CD4-positive, alpha-beta T cell (primary cell): ENCODE data around the gene ADAMTS18. TPM values are rescaled to one million over a fixed set of nuclear protein-coding genes. Genes with fewer than 3 reads are reported as not detected.

Experiments used
- ATAC-seq: fragments of 200-7000 bp; cut with Tn5 transposase; one replicate; pipeline ENCODE4 v1.10.0; 2022; ENCODE audit warnings: mild to moderate bottlenecking; ENCODE audit not compliant: poor library complexity
- CTCF ChIA-PET: fragments of 350-600 bp; sonication (Branson Sonifier 250); formaldehyde crosslinking; loops from one replicate; lab custom pipeline; 2021; ENCODE audit warnings: antibody characterized with exemption, inconsistent platforms; lab: Charles Lee
- POLR2A ChIA-PET: fragments of 350-600 bp; sonication (Branson Sonifier 250); formaldehyde crosslinking; loops from one replicate; lab custom pipeline; 2021; ENCODE audit warnings: antibody characterized with exemption, inconsistent platforms; lab: Charles Lee
- DNase-seq, 14 experiments: peaks; one replicate each; pipeline ENCODE4 v3.0.0-alpha.2; 2013 to 2020; ENCODE audit warnings: mixed read lengths in 2 of 14
- H3K27ac ChIP-seq, 2 donors: one replicate each; pipeline versions ENCODE4 v1.5.1 to v1.7.0; 2013; ENCODE audit warnings: low read length in 2 of 2, low read depth in 1 of 2, mild to moderate bottlenecking in 1 of 2
- H3K27me3 ChIP-seq, 2 experiments: 1 replicate in 1 of 2; 2 replicates in 1 of 2; pipeline versions ENCODE4 v1.6.1 to v1.7.0; 2013; ENCODE audit warnings: low read length in 2 of 2, control low read depth in 1 of 2, mild to moderate bottlenecking in 1 of 2, moderate library complexity in 1 of 2; ENCODE audit not compliant: insufficient read depth in 2 of 2, control insufficient read depth in 1 of 2
- H3K36me3 ChIP-seq: one replicate; pipeline ENCODE4 v1.6.1; 2013; ENCODE audit warnings: low read length, control low read depth; ENCODE audit not compliant: insufficient read depth
- H3K4me1 ChIP-seq: one replicate; pipeline ENCODE4 v1.6.1; 2013; ENCODE audit warnings: low read length, control low read depth; ENCODE audit not compliant: insufficient read depth
- H3K4me3 ChIP-seq: one replicate; pipeline ENCODE4 v1.5.1; 2013; ENCODE audit warnings: mild to moderate bottlenecking, low read length, moderate library complexity
- H3K9me3 ChIP-seq, 2 experiments: 1 replicate in 1 of 2; 2 replicates in 1 of 2; pipeline versions ENCODE4 v1.6.1 to v1.7.0; 2013; ENCODE audit warnings: low read length in 2 of 2, mild to moderate bottlenecking in 2 of 2, control low read depth in 1 of 2, moderate library complexity in 1 of 2; ENCODE audit not compliant: control insufficient read depth in 1 of 2, insufficient read depth in 1 of 2
- H3K27ac Mint-ChIP-seq: one replicate; pipeline ENCODE4 v1.8.0; 2020; ENCODE audit warnings: mixed read lengths
- H3K27me3 Mint-ChIP-seq: one replicate; pipeline ENCODE4 v1.8.0; 2021; ENCODE audit warnings: mixed read lengths
- H3K36me3 Mint-ChIP-seq: one replicate; pipeline ENCODE4 v1.8.0; 2021; ENCODE audit warnings: low read depth, mixed read lengths
- H3K4me1 Mint-ChIP-seq: one replicate; pipeline ENCODE4 v1.8.0; 2021; ENCODE audit warnings: low read depth, mixed read lengths
- H3K4me3 Mint-ChIP-seq: one replicate; pipeline ENCODE4 v1.8.0; 2020; ENCODE audit warnings: mild to moderate bottlenecking, mixed read lengths
- H3K9me3 Mint-ChIP-seq: one replicate; pipeline ENCODE4 v1.8.0; 2020; ENCODE audit warnings: mixed read lengths
- intact Hi-C, 2 experiments: fragments of 100-400 bp; cut with DNase I in 1 of 2; cut with micrococcal nuclease in 1 of 2; formaldehyde crosslinking; loops; one replicate each; pipeline versions ENCODE4 v1.15.1 to v1.9.0; 2023 to 2025; cut with DNase I, micrococcal nuclease
- total RNA-seq, 174 experiments: library from RNA in 2 of 174; stranded (reverse) in 2 of 174; gene quantifications; one replicate each; pipeline ENCODE4 v1.2.3 and lab custom pipeline; 2021 to 2026
- TF ChIP-seq, protein P1 (sequence below): fragments of 200-600 bp; IDR thresholded peaks from one replicate; pipeline ENCODE4 v1.8.0; 2022; ENCODE audit warnings: antibody characterized with exemption, mild to moderate bottlenecking

ADAMTS18 gene
- total RNA-seq, 2 experiments from 2014 or later, result not detected

DNA sequence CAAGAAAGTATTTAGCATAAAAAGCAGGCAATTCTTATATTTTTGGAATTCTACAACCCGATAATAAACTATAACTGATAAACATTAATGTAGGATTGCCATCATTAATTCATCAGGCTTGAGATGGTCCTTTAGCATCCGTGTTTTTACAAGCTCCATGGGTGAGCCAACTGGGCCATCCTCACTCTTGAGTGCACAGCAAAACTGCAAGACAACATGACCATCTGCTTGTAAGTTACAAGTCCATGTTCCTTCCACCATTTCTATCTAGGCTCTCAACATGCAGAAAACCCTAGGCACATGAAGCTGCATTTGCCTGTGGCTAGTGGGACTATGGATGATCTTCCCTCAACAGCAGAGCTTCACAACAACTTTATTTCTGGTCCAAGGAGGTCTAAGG lies 40.1 kb downstream of the ADAMTS18 start:
- TF ChIP-seq, protein P1, sequence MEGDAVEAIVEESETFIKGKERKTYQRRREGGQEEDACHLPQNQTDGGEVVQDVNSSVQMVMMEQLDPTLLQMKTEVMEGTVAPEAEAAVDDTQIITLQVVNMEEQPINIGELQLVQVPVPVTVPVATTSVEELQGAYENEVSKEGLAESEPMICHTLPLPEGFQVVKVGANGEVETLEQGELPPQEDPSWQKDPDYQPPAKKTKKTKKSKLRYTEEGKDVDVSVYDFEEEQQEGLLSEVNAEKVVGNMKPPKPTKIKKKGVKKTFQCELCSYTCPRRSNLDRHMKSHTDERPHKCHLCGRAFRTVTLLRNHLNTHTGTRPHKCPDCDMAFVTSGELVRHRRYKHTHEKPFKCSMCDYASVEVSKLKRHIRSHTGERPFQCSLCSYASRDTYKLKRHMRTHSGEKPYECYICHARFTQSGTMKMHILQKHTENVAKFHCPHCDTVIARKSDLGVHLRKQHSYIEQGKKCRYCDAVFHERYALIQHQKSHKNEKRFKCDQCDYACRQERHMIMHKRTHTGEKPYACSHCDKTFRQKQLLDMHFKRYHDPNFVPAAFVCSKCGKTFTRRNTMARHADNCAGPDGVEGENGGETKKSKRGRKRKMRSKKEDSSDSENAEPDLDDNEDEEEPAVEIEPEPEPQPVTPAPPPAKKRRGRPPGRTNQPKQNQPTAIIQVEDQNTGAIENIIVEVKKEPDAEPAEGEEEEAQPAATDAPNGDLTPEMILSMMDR, result no peak
- H3K9me3 Mint-ChIP-seq, result peaks cover 1% of the 10 kb centered on the region

DNA sequence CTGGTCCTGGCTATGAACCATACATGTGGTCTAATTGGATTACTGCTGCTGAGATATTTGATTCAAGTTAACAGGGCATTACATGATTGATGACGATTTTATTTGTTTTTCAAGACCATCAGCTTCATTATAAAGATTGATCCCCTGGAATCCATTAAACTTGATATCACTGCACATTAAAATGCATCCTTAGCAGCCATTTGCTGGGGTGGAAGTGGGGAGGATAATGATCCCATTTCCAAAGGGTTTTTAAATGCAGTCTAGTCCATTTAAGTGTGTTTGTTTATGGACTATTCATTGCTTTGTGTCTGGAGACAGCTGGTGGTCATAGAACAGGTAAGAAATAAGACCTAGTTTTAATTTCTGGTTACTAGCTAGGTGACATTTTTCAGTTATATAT lies 40.9 kb downstream of the ADAMTS18 start:
- TF ChIP-seq, protein P1, result no peak
- Mint-ChIP-seq H3K4me3 (no peak overlapping the region), H3K4me1 (no peaks in the 10 kb centered on the region), H3K9me3 (peaks cover 4% of the 10 kb centered on the region), H3K27me3 (peaks cover 19% of the 10 kb centered on the region), H3K36me3 (no peaks in the 10 kb centered on the region), H3K27ac (no peak overlapping the region)
- H3K27ac ChIP-seq, result no peak overlapping the region
- ATAC-seq, result no peak
- H3K4me1 ChIP-seq, result no peaks in the 10 kb centered on the region
- DNase-seq, result no peak
- H3K4me3 ChIP-seq, result no peak overlapping the region
- H3K27me3 ChIP-seq, result no peaks in the 10 kb centered on the region
- ChIA-PET POLR2A (no interaction called here), CTCF (no interaction called here)
- H3K36me3 ChIP-seq, result no peaks in the 10 kb centered on the region
- intact Hi-C loops, result no loop called here
- no peaks in the 10 kb centered on the region for H3K9me3 ChIP-seq

More for the DNA sequence above, 40.1 kb downstream of the ADAMTS18 start:
- Histone ChIP-seq H3K4me3 (no peak overlapping the region), H3K27me3 (no peaks in the 10 kb centered on the region), H3K27ac (no peak overlapping the region), H3K4me1 (no peaks in the 10 kb centered on the region), H3K36me3 (no peaks in the 10 kb centered on the region), H3K9me3 (no peaks in the 10 kb centered on the region)
- ChIA-PET POLR2A (no interaction called here), CTCF (no interaction called here)
- DNase-seq (no peak), ATAC-seq (no peak)
- Mint-ChIP-seq H3K27me3 (peaks cover 22% of the 10 kb centered on the region), H3K36me3 (no peaks in the 10 kb centered on the region), H3K4me1 (no peaks in the 10 kb centered on the region), H3K4me3 (no peak overlapping the region), H3K27ac (no peak overlapping the region)
- intact Hi-C loops, result no loop called here

DNA sequence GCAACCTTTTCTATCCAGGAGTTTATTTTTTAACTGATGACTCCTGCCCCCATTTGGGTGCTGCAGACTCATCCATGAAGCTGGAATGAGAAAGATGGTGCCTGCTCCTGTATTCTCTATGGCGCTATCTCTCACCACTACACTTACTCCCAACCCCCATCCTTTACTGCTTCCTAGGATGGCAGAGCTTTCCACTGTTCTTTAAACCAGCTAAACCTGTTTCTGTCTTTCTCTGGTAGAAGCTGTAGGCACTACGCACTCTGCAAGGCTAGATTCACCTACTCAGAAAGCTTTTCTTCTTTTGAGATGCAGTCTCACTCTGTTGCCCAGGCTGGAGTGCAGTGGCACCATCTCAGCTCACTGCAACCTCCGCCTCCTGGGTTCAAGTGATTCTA lies 47.0 kb downstream of the ADAMTS18 start:
- TF ChIP-seq, protein P1, result no peak
- ChIA-PET CTCF (no interaction called here), POLR2A (no interaction called here)
- Histone ChIP-seq H3K9me3 (no peaks in the 10 kb centered on the region), H3K27me3 (no peaks in the 10 kb centered on the region), H3K4me1 (no peaks in the 10 kb centered on the region), H3K27ac (no peak overlapping the region), H3K4me3 (no peak overlapping the region), H3K36me3 (no peaks in the 10 kb centered on the region)
- H3K36me3 Mint-ChIP-seq, result no peaks in the 10 kb centered on the region
- H3K9me3 Mint-ChIP-seq, result peaks cover 4% of the 10 kb centered on the region
- no peak overlapping the region for H3K4me3 Mint-ChIP-seq
- peaks cover 16% of the 10 kb centered on the region for H3K27me3 Mint-ChIP-seq
- H3K27ac Mint-ChIP-seq, result no peak overlapping the region
- DNase-seq, result no peak
- intact Hi-C loops, result no loop called here
- ATAC-seq, result no peak
- no peaks in the 10 kb centered on the region for H3K4me1 Mint-ChIP-seq
